ENCODE data around the gene ELAVL2. TPM values are rescaled to one million over a fixed set of nuclear protein-coding genes. Genes with fewer than 3 reads are reported as not detected.

The ELAVL2 gene
- total RNA-seq, 1 experiment from 2014 or later, result not detected

DNA sequence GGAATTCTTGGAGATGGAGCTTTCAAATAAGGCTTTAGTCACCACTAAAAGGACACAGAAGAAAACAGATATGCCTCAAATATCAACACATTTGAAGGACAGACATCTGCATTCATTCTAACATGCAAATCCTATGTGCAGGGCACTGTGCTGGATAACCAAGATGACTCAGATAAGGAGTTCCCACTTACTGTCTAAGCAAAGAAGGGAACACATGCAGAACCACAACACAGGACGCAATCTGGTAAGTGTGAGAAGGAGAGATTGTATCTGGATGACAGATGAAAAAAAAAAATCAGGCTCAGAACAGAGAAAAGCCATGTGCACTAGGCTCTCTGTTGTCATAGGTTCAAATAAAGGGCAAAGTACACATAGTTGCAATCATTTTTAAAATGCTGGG, 42.5 kb downstream of the ELAVL2 start:
- TF ChIP-seq, protein P1, sequence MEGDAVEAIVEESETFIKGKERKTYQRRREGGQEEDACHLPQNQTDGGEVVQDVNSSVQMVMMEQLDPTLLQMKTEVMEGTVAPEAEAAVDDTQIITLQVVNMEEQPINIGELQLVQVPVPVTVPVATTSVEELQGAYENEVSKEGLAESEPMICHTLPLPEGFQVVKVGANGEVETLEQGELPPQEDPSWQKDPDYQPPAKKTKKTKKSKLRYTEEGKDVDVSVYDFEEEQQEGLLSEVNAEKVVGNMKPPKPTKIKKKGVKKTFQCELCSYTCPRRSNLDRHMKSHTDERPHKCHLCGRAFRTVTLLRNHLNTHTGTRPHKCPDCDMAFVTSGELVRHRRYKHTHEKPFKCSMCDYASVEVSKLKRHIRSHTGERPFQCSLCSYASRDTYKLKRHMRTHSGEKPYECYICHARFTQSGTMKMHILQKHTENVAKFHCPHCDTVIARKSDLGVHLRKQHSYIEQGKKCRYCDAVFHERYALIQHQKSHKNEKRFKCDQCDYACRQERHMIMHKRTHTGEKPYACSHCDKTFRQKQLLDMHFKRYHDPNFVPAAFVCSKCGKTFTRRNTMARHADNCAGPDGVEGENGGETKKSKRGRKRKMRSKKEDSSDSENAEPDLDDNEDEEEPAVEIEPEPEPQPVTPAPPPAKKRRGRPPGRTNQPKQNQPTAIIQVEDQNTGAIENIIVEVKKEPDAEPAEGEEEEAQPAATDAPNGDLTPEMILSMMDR (conservative IDR thresholded peaks at IDR 0.05; ENCODE audit: low read depth, low read length), result no peak
- TF ChIP-seq EZH2 (IDR thresholded peaks at IDR 0.05; ENCODE audit: borderline replicate concordance, low read depth, low read length, poor library complexity, severe bottlenecking), result no peak
- Histone ChIP-seq H3K4me3 (ENCODE audit: low read depth, low read length, poor library complexity, severe bottlenecking) (no peak overlapping the region), H3K9me3 (ENCODE audit: low read depth, low read length, poor library complexity, severe bottlenecking) (no peaks in the 10 kb centered on the region), H3K4me1 (ENCODE audit: insufficient read depth, low read length, poor library complexity, severe bottlenecking) (no peaks in the 10 kb centered on the region), H3K27ac (ENCODE audit: low read depth, low read length, poor library complexity, severe bottlenecking) (no peak overlapping the region), H3K27me3 (replicated peaks; ENCODE audit: insufficient read depth, low read depth, low read length, poor library complexity) (no peaks in the 10 kb centered on the region), H3K36me3 (ENCODE audit: insufficient read depth, low read length, poor library complexity, severe bottlenecking) (no peaks in the 10 kb centered on the region)
- POLR2A ChIA-PET (ENCODE audit: low non-redundant PET), result no interaction called here
- intact Hi-C loops (cut with micrococcal nuclease; ENCODE audit: unreplicated experiment), result no loop called here
- no TSS peak for BruUV-seq (replicated peaks)
- CTCF ChIA-PET, result no interaction called here
- DNase-seq (ENCODE audit: low spot score), result no peak

DNA sequence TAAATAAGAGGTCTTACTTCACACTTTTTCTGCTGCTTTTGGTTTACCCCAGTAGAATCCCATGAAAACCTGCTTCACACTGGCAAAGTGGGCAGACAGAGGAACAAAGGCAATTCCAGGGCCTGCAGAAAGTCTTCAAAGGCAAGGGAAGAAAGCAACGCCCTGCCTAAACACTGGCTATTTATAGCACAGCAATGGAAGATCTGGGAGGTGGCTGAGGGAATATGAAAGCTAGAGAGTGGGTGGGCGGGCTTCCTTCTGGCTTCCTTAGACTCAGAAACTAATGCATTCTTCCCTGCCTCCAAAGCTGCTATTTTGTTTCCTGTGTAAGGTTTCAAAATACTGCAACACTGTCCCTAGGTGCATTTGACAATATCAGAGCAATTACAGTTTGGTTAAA, 46.8 kb downstream of the ELAVL2 start:
- no peak for TF ChIP-seq EZH2 (IDR thresholded peaks at IDR 0.05; ENCODE audit: borderline replicate concordance, low read depth, low read length, poor library complexity, severe bottlenecking)
- TF ChIP-seq, protein P1 (conservative IDR thresholded peaks at IDR 0.05; ENCODE audit: low read depth, low read length), result no peak
- intact Hi-C loops (cut with micrococcal nuclease; ENCODE audit: unreplicated experiment), result no loop called here
- no peak for DNase-seq (ENCODE audit: low spot score)
- H3K4me1 ChIP-seq (ENCODE audit: insufficient read depth, low read length, poor library complexity, severe bottlenecking), result no peaks in the 10 kb centered on the region
- no peaks in the 10 kb centered on the region for H3K36me3 ChIP-seq (ENCODE audit: insufficient read depth, low read length, poor library complexity, severe bottlenecking)
- ChIA-PET POLR2A (ENCODE audit: low non-redundant PET) (no interaction called here), CTCF (no interaction called here)
- no peaks in the 10 kb centered on the region for H3K9me3 ChIP-seq (ENCODE audit: low read depth, low read length, poor library complexity, severe bottlenecking)
- no peaks in the 10 kb centered on the region for H3K27me3 ChIP-seq (replicated peaks; ENCODE audit: insufficient read depth, low read depth, low read length, poor library complexity)
- no TSS peak for BruUV-seq (replicated peaks)
- H3K4me3 ChIP-seq (ENCODE audit: low read depth, low read length, poor library complexity, severe bottlenecking), result no peak overlapping the region
- H3K27ac ChIP-seq (ENCODE audit: low read depth, low read length, poor library complexity, severe bottlenecking), result no peak overlapping the region

DNA sequence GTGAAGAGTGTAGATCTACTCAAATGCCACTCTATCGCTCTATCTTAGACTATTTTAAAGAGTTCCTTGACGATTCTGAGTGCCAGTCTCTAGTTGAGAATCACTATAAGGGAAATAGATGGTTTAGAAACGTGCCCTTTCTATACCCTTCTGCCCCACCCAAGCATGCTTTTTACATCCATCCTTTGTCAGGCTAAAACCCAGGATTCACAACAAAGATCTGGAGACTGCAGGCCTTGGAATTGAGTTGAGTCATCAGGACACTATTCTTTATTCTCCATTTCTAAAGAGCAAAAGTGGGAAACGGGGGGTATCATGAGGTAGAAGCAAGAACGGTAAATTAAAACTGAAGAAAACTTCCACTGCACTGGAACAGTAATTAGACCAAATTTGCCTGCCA, 48.7 kb downstream of the ELAVL2 start:
- H3K9me3 ChIP-seq (ENCODE audit: low read depth, low read length, poor library complexity, severe bottlenecking), result no peaks in the 10 kb centered on the region
- no peaks in the 10 kb centered on the region for H3K27me3 ChIP-seq (replicated peaks; ENCODE audit: insufficient read depth, low read depth, low read length, poor library complexity)
- no peak overlapping the region for H3K27ac ChIP-seq (ENCODE audit: low read depth, low read length, poor library complexity, severe bottlenecking)
- BruUV-seq (replicated peaks), result no TSS peak
- intact Hi-C loops (cut with micrococcal nuclease; ENCODE audit: unreplicated experiment), result no loop called here
- no peak for DNase-seq (ENCODE audit: low spot score)
- no peaks in the 10 kb centered on the region for H3K36me3 ChIP-seq (ENCODE audit: insufficient read depth, low read length, poor library complexity, severe bottlenecking)
- ChIA-PET POLR2A (ENCODE audit: low non-redundant PET) (no interaction called here), CTCF (no interaction called here)
- H3K4me1 ChIP-seq (ENCODE audit: insufficient read depth, low read length, poor library complexity, severe bottlenecking), result no peaks in the 10 kb centered on the region
- no peak overlapping the region for H3K4me3 ChIP-seq (ENCODE audit: low read depth, low read length, poor library complexity, severe bottlenecking)
- TF ChIP-seq EZH2 (IDR thresholded peaks at IDR 0.05; ENCODE audit: borderline replicate concordance, low read depth, low read length, poor library complexity, severe bottlenecking), result no peak
- TF ChIP-seq, protein P1 (conservative IDR thresholded peaks at IDR 0.05; ENCODE audit: low read depth, low read length), result no peak
